Activated T-cell treated with anti-CD3 and anti-CD28 coated beads, Interleukin-2, amount 50 U/mL, for 72 hours (primary cell): ENCODE results near the gene MED22. TPM values are rescaled to one million over a fixed set of nuclear protein-coding genes. Genes with fewer than 3 reads are reported as not detected.

Experiments used
- ATAC-seq, 2 donors: fragments of 150-1000 bp; cut with Tn5 transposase; replicated peaks in 1 of 2; 2 replicates each; pipeline ENCODE4 v1.10.0; 2021; ENCODE audit warnings: moderate library complexity in 2 of 2, mild to moderate bottlenecking in 1 of 2
- DNase-seq, 2 donors: peaks; one replicate each; pipeline ENCODE4 v3.0.0; 2021 to 2022; ENCODE audit warnings: mixed read lengths in 1 of 2
- H3K27ac Mint-ChIP-seq: one replicate; pipeline ENCODE4 v1.8.0; 2022; ENCODE audit warnings: mild to moderate bottlenecking, moderate library complexity, mixed read lengths
- H3K27me3 Mint-ChIP-seq: one replicate; pipeline ENCODE4 v1.8.0; 2022; ENCODE audit warnings: low read depth, mixed read lengths
- H3K36me3 Mint-ChIP-seq, 2 donors: one replicate each; pipeline ENCODE4 v1.8.0; 2022; ENCODE audit warnings: mixed read lengths in 2 of 2, mild to moderate bottlenecking in 1 of 2; ENCODE audit not compliant: insufficient read depth in 2 of 2
- H3K4me1 Mint-ChIP-seq: one replicate; pipeline ENCODE4 v1.8.0; 2022; ENCODE audit warnings: low read depth, mixed read lengths
- H3K4me3 Mint-ChIP-seq, 2 donors: one replicate each; pipeline ENCODE4 v1.8.0; 2022; ENCODE audit warnings: mild to moderate bottlenecking in 2 of 2, mixed read lengths in 2 of 2, moderate library complexity in 2 of 2
- H3K9me3 Mint-ChIP-seq, 2 donors: one replicate each; pipeline ENCODE4 v1.8.0; 2022; ENCODE audit warnings: mixed read lengths in 2 of 2
- total RNA-seq, 2 donors: library from RNA; stranded (reverse); gene quantifications; one replicate each; pipeline ENCODE4 v1.2.3, GENCODE V29; 2022

The MED22 gene
- total RNA-seq, 2 donors from 2014 or later = 27.4 to 31.5 TPM

DNA sequence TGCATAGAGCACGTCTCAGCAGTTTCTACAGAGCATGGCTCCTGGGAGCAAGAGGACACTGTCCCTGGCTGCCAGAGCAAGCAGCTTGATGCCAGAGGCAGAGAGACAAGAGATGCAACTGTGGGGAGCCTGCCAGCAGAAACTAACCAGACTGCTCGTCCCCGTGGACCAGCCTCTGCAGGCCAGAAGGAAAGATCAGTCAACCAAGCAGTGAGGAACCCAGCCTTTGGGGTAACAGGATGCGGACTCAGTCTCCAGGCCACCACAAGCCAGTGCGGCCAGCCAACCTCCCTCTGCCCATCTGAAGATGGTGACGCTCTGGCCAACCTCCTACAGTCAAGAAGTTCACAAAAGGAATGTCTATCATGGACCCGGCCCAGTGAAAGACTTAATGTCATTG is 24.2 kb upstream of the MED22 start:
- no peaks in the 10 kb centered on the region for H3K9me3 Mint-ChIP-seq
- no peaks in the 10 kb centered on the region for H3K27me3 Mint-ChIP-seq
- DNase-seq (no peak), ATAC-seq (no peak)
- H3K4me3 Mint-ChIP-seq = peak overlapping the region; percentile 94 to 96
- peaks cover 43 to 53% of the 10 kb centered on the region in 2 donors for H3K36me3 Mint-ChIP-seq
- peak overlapping the region; percentile 100 for H3K27ac Mint-ChIP-seq
- peaks cover 78% of the 10 kb centered on the region for H3K4me1 Mint-ChIP-seq

DNA sequence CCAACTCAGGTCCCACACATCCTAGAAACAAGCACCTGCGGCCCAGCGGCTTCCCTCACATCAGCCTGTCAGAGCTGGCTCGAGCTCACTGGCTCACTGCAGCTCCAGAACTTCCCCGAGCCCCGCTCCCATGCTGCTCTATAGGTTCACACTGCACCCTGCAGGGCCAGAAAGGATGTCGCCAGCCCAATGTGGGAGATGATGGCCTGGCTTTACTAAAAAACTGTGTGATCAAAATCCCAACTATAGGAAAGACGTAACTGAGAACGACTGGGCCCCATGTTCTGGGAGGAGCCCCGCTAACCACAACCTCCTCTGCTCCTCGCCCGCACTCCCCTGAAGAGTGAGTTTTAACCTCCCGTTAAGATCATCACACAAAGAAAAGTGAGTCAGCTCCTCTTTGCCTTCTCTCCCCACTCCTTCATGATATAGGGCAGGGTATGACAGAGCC is 23.4 kb upstream of the MED22 start:
- DNase-seq (peak; percentile 84 to 89), ATAC-seq (peak; percentile 71 to 79)
- Mint-ChIP-seq H3K36me3 (peaks cover 47 to 58% of the 10 kb centered on the region in 2 donors), H3K9me3 (no peaks in the 10 kb centered on the region), H3K4me1 (peaks cover 75% of the 10 kb centered on the region), H3K4me3 (peak overlapping the region; percentile 94 to 96), H3K27ac (peak overlapping the region; percentile 100), H3K27me3 (no peaks in the 10 kb centered on the region)

DNA sequence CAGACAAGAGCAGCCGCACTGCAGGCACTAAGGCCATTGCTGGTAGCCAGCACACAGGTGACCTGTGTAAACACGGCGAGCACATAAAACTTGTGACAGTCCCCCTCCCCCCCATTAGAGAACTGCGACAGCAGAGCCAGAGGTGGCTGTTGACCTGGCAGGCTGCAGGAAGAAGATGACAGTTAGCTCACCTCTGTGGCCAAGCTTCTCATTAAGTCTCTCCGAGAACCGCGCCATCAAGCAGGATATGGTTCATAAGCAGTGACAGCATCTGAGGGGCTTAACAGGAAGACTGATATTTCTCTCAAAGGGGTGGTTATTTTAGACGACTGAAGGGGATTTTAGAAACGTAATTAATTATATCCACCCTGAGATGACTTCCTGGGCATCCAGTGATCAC is 22.8 kb upstream of the MED22 start:
- DNase-seq (peak; percentile 57 to 59), ATAC-seq (peak; percentile 26 to 34)
- H3K27ac Mint-ChIP-seq = peak overlapping the region; percentile 100
- H3K4me3 Mint-ChIP-seq = peak overlapping the region; percentile 94 to 96
- peaks cover 75% of the 10 kb centered on the region for H3K4me1 Mint-ChIP-seq
- no peaks in the 10 kb centered on the region for H3K27me3 Mint-ChIP-seq
- no peaks in the 10 kb centered on the region for H3K9me3 Mint-ChIP-seq
- peaks cover 47 to 64% of the 10 kb centered on the region in 2 donors for H3K36me3 Mint-ChIP-seq

DNA sequence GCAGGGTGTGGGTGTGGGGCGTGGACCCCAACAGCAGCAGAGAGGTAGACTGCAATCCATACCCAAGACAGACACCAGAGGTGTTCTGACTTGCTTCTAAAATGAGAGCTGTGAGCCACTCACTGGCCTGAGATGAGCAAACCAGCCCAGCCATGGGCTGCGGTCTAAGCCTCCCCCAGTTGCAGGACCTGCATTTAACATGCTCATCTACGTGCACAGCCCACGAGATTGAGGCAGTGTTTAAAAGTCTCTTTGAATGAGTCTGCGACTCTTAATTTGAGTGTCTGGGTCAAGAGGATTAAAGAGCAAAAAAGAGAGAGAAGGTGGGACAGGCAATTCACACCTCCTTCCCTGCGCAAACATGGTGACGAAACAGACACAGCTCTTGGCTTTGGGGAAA is 22.0 kb upstream of the MED22 start:
- H3K27ac Mint-ChIP-seq = peak overlapping the region; percentile 100
- peaks cover 75% of the 10 kb centered on the region for H3K4me1 Mint-ChIP-seq
- H3K36me3 Mint-ChIP-seq = peaks cover 46 to 66% of the 10 kb centered on the region in 2 donors

DNA sequence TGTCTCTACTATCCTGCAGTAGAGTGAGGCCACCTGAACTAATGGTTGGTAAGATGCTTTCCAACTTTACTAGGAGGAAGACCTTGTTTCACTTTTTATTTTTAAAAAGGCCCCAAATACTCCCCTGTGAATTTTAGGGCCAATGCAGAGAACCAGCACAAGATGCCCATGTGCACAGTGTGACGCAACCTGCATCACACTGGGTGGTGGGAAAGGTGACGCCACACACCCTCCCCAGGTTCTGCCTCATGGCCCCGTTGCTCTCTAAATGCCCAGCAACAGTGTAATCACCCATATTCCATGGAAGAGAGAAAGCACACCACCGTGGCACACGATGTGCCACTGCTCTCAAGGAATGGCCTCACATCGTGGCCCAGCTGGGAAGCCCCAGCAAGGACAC is 21.5 kb upstream of the MED22 start:
- Mint-ChIP-seq H3K9me3 (no peaks in the 10 kb centered on the region), H3K4me1 (peaks cover 75% of the 10 kb centered on the region), H3K27me3 (no peaks in the 10 kb centered on the region), H3K36me3 (peaks cover 42 to 62% of the 10 kb centered on the region in 2 donors), H3K4me3 (peak overlapping the region; percentile 94 to 96), H3K27ac (peak overlapping the region; percentile 100)
- no peak for DNase-seq
- no peak for ATAC-seq

More for the DNA sequence above, 22.0 kb upstream of the MED22 start:
- Mint-ChIP-seq H3K27me3 (no peaks in the 10 kb centered on the region), H3K9me3 (no peaks in the 10 kb centered on the region), H3K4me3 (peak overlapping the region; percentile 94 to 96)
- DNase-seq (peak; percentile 46 to 71), ATAC-seq (peak; percentile 8 to 59)

DNA sequence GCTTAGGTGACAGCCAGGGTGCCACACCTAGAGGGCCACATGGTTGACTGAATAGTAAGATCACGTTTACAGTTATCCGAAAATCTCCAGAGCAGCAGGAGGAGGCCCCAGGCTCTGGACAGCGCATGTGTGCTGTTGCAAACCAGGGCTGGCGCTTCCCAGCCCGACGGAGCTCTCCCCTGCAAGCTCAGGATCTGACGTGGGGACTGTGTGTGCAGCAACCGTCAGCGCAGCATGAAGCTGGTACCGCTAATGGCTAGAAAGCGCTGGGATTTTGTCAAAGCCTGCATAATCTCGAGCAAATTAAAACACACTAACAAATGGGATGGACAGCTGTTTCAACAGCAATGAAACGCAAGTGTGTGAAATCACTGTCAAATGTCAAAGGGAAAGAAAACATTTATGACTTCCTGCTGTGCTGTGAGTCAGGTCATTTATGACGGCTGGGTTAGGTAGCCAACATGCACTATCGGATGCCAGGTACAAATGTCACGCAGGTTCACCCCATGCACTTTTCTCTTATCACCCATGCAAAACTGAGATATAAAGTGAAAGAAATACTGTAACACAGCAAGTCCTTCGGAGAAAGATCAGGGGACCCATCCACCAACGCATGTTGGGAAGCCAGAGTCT is 20.4 kb upstream of the MED22 start:
- ATAC-seq (no peak), DNase-seq (no peak)
- no peaks in the 10 kb centered on the region for H3K9me3 Mint-ChIP-seq
- peaks cover 42 to 63% of the 10 kb centered on the region in 2 donors for H3K36me3 Mint-ChIP-seq
- peak overlapping the region; percentile 94 to 96 for H3K4me3 Mint-ChIP-seq
- peak overlapping the region; percentile 100 for H3K27ac Mint-ChIP-seq
- peaks cover 69% of the 10 kb centered on the region for H3K4me1 Mint-ChIP-seq
- no peaks in the 10 kb centered on the region for H3K27me3 Mint-ChIP-seq

DNA sequence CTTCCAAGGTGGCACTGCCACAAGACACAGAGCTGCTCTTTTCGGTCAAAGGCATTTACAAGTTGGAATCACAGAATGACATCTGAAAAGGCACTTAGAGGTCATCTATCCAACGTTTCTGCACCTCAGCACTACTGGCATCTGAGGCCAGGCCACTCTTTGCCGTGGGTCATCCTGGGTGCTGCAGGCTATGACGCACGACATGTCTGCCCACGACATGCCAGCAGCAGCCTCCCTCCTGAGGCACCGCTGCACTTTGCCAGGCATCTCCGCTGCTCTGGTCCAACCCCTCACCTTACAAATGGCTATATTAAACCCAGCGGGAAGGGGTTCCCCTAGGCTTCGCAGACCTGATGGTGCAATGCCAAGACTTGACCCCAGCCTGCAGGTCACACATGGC is 19.8 kb upstream of the MED22 start:
- no peak for DNase-seq
- peak overlapping the region; percentile 100 for H3K27ac Mint-ChIP-seq
- H3K4me1 Mint-ChIP-seq = peaks cover 63% of the 10 kb centered on the region
- H3K9me3 Mint-ChIP-seq = no peaks in the 10 kb centered on the region
- peak overlapping the region in 1 of 2 donors; percentile 94 for H3K4me3 Mint-ChIP-seq
- peaks cover 42 to 65% of the 10 kb centered on the region in 2 donors for H3K36me3 Mint-ChIP-seq
- ATAC-seq = no peak
- H3K27me3 Mint-ChIP-seq = no peaks in the 10 kb centered on the region

DNA sequence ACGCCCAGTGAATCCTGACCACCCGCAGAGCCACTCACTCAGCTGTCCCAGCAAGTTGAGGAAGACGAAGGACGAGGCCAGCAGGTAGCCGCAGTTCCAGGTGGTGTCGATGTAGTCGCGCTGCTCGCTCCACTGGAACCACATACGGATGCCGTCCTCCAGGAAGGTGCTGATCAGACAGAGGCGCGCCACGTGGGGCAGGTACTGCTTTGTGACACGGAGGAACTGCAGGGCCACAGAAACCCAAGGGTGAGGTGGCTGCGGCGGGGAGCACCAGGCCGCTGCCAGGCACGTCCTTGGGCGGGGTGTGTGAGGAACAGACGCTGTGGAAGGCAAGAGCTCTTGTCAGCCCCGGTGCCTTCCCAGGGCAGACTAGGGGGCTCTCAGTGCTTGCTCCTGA is 19.3 kb upstream of the MED22 start:
- peaks cover 40 to 62% of the 10 kb centered on the region in 2 donors for H3K36me3 Mint-ChIP-seq
- H3K27ac Mint-ChIP-seq = no peak overlapping the region
- ATAC-seq (no peak), DNase-seq (no peak)
- peak overlapping the region in 1 of 2 donors; percentile 12 for H3K4me3 Mint-ChIP-seq
- no peaks in the 10 kb centered on the region for H3K9me3 Mint-ChIP-seq
- no peaks in the 10 kb centered on the region for H3K27me3 Mint-ChIP-seq
- peaks cover 58% of the 10 kb centered on the region for H3K4me1 Mint-ChIP-seq

DNA sequence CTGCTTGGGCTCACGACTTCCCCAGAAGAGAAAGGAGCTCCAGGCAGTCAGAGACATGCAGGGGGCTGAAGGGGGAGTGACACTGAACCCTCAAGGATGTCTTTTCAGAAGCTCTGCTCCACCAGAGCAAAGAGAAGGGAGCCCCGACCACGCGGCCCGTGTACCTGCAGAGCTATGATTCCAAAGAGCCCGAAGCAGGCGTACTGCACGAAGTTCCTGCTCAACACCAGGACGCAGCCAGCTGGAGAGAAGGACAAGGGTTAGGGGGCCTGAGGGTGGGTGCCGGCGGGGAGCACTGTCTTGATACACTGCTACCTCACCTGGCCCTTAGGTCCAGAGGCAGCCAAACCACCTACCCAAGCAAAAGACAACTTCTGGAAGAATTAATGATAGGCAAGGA is 18.5 kb upstream of the MED22 start:
- Mint-ChIP-seq H3K9me3 (no peaks in the 10 kb centered on the region), H3K4me3 (no peak overlapping the region), H3K27ac (no peak overlapping the region), H3K36me3 (peaks cover 37 to 64% of the 10 kb centered on the region in 2 donors), H3K27me3 (no peaks in the 10 kb centered on the region), H3K4me1 (peaks cover 58% of the 10 kb centered on the region)
- ATAC-seq = no peak
- DNase-seq = no peak

DNA sequence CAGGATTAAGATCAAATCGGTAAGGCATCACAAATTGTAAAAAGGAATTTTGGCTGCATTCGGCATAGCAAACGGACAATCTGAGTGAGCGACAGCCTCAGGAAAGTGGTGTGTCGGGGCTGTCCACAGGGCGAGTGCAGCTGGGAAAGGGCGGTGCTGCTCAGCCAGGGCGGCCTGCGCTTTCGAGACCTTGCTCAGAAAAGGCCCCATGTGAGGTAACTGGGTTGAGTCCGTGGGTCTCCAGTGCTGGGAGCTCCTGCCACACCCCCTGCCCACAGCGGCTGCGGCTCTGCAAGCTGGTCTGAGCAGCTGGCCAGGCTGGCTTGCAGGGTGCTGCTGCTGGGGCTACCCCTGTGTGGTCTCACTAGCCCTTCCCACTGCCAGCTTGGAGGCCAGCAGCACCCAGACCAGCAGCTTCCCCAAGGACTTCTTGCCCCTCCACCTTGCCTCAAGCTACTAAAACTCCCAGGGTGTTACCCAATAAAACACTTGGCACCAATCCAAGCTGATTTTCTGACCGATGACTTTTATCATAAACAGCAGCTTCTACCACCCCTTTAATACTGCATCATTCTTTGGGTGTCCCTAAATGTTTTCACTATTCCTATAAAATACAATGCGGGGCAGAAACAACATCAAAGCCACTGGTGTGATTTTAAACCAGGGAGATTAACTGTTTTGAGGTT is 14.6 kb upstream of the MED22 start:
- Mint-ChIP-seq H3K36me3 (peaks cover 9 to 34% of the 10 kb centered on the region in 2 donors), H3K27ac (peak overlapping the region; percentile 61)

DNA sequence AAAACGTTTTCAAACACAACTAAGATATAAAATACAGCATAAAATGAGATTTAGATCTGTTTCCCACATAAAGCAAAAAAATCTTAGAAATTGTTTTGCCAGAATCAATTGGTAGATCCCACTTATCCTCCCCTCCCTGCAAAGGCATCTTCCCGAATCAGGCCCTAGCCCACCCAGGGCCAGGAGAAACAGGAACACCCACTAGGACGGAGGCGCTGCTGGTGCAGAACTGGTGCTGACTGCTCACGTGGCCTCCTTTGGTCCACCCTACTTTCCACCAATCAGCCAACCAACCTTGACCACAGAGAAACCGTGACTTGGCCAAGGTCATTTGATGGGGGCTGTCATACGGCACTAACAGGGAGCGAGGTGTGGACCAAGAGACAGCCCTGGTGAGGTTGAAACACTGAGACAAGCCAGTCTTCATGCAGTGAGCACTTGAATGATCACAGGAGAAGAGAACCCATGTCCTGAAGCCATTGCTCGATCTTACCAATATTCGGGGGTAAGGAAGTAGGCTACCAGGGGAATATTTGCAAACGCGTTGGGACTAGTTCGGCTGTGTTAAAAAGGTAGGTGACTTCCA is 13.7 kb upstream of the MED22 start:
- peak overlapping the region in 1 of 2 donors; percentile 13 for H3K4me3 Mint-ChIP-seq
- peaks cover 5 to 31% of the 10 kb centered on the region in 2 donors for H3K36me3 Mint-ChIP-seq
- ATAC-seq (no peak), DNase-seq (no peak)
- no peaks in the 10 kb centered on the region for H3K27me3 Mint-ChIP-seq
- peak overlapping the region; percentile 61 for H3K27ac Mint-ChIP-seq
- no peaks in the 10 kb centered on the region for H3K9me3 Mint-ChIP-seq
- peaks cover 59% of the 10 kb centered on the region for H3K4me1 Mint-ChIP-seq

More for the DNA sequence above, 14.6 kb upstream of the MED22 start:
- ATAC-seq (no peak), DNase-seq (no peak)
- Mint-ChIP-seq H3K9me3 (no peaks in the 10 kb centered on the region), H3K4me3 (no peak overlapping the region), H3K4me1 (peaks cover 58% of the 10 kb centered on the region), H3K27me3 (no peaks in the 10 kb centered on the region)

DNA sequence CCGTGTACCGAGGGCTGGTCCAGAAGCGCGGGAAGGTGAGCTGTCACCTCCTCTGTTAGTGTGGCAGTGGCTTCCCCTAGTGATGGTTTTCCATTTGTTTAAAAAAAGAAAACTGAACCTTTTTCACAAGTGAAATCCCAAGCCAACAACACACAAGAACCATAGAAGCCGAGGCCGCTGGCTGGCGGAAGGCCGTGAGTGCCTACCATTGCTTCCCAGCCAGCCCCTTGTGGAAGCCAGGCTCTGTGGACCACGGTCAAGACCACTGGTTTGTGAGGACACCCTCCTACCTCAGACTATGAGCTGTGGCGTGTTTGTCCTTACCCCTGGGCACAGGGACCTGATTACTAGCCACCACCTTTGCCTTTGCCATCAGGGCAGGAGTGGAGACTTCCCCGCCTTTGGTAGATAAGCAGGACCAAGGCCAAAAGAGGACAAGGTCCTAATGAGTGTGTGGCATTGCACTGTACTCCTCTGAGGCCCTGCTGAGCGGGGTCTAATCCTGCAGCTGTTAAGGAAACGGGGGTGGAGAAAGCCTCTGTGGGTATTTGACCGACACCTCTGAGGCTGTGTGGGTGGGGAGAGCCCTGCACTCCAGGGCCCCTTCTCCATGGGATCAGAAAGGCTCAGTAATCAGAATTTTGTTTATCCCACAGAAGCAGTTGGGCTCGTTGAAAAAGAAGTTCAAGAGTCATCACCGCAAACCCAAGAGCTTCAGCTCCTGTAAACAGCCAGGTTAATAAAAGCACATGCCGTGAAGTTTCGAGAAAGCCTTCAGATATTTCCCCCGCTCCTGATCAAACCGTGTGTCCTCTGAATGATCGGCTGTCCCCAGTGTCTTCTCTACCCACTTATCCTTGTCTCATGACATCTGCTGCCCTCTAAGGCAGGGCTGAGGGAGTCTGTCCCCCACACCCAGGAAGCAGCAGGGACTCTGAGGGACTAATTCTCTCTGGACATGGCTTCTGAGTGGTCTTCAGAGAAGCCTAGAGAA is 12.8 kb upstream of the MED22 start:
- ATAC-seq = no peak

More for the DNA sequence above, 12.8 kb upstream of the MED22 start:
- H3K4me1 Mint-ChIP-seq = peaks cover 61% of the 10 kb centered on the region
- H3K9me3 Mint-ChIP-seq = no peaks in the 10 kb centered on the region
- peak overlapping the region; percentile 71 for H3K27ac Mint-ChIP-seq
- DNase-seq = peak in 1 of 2 donors; percentile 26
- H3K36me3 Mint-ChIP-seq = peaks cover 5 to 24% of the 10 kb centered on the region in 2 donors
- peak overlapping the region in 1 of 2 donors; percentile 13 for H3K4me3 Mint-ChIP-seq
- no peaks in the 10 kb centered on the region for H3K27me3 Mint-ChIP-seq
